ENCODE results near the gene TTLL11. TPM values are rescaled to one million over a fixed set of nuclear protein-coding genes. Genes with fewer than 3 reads are reported as not detected.

Gene TTLL11
- total and polyA plus RNA-seq, 2 experiments from 2014 or later = 4.7 to 6.7 TPM

DNA sequence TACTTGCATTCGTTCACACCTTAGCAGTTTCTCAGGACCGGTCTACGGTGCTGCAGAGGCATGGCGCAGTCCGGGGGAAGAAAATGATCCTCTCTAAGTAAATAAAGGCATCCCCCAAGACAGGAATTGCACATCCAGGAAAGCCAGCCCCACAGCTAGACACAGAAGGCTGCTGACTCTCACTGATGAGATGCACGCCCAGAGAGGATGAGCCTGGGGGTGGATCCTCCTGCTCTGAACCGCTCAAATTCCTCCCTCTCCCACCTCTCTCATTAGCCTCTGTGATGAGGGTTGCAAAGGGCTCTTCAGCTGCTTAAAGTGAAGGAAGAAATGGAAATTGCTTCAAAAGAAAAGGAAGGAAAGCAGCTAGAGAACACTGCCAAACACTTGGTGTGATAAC lies 132.4 kb downstream of the TTLL11 start:
- Histone ChIP-seq H3K4me3 (no peak overlapping the region), H3K27ac (no peak overlapping the region), H3K27me3 (no peaks in the 10 kb centered on the region), H3K9me3 (ENCODE audit: low read depth) (no peaks in the 10 kb centered on the region), H3K4me1 (ENCODE audit: low read depth) (no peaks in the 10 kb centered on the region), H3K36me3 (no peaks in the 10 kb centered on the region)
- TF ChIP-seq, protein P1, sequence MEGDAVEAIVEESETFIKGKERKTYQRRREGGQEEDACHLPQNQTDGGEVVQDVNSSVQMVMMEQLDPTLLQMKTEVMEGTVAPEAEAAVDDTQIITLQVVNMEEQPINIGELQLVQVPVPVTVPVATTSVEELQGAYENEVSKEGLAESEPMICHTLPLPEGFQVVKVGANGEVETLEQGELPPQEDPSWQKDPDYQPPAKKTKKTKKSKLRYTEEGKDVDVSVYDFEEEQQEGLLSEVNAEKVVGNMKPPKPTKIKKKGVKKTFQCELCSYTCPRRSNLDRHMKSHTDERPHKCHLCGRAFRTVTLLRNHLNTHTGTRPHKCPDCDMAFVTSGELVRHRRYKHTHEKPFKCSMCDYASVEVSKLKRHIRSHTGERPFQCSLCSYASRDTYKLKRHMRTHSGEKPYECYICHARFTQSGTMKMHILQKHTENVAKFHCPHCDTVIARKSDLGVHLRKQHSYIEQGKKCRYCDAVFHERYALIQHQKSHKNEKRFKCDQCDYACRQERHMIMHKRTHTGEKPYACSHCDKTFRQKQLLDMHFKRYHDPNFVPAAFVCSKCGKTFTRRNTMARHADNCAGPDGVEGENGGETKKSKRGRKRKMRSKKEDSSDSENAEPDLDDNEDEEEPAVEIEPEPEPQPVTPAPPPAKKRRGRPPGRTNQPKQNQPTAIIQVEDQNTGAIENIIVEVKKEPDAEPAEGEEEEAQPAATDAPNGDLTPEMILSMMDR (IDR thresholded peaks at IDR 0.05; ENCODE audit: low read depth, low read length) = no peak
- no peak for DNase-seq (ENCODE audit: low read depth in 1 of 2, low spot score in 1 of 2)

GRCh38 chr9:121958530-121958929 lies 134.6 kb downstream of the TTLL11 start:
- Histone ChIP-seq H3K27me3 (no peaks in the 10 kb centered on the region), H3K4me3 (no peak overlapping the region), H3K4me1 (ENCODE audit: low read depth) (no peaks in the 10 kb centered on the region), H3K9me3 (ENCODE audit: low read depth) (no peaks in the 10 kb centered on the region), H3K27ac (no peak overlapping the region), H3K36me3 (no peaks in the 10 kb centered on the region)
- no peak for DNase-seq (ENCODE audit: low read depth in 1 of 2, low spot score in 1 of 2)
- TF ChIP-seq, protein P1 (IDR thresholded peaks at IDR 0.05; ENCODE audit: low read depth, low read length) = no peak

GRCh38 chr9:121956808-121957207 lies 136.3 kb downstream of the TTLL11 start:
- H3K27ac ChIP-seq = no peak overlapping the region
- H3K36me3 ChIP-seq = no peaks in the 10 kb centered on the region
- TF ChIP-seq, protein P1 (IDR thresholded peaks at IDR 0.05; ENCODE audit: low read depth, low read length) = no peak
- H3K27me3 ChIP-seq = no peaks in the 10 kb centered on the region
- H3K4me3 ChIP-seq = no peak overlapping the region
- no peaks in the 10 kb centered on the region for H3K9me3 ChIP-seq (ENCODE audit: low read depth)
- no peak for DNase-seq (ENCODE audit: low read depth in 1 of 2, low spot score in 1 of 2)
- no peaks in the 10 kb centered on the region for H3K4me1 ChIP-seq (ENCODE audit: low read depth)

GRCh38 chr9:121955649-121956048 lies 137.5 kb downstream of the TTLL11 start:
- no peaks in the 10 kb centered on the region for H3K27me3 ChIP-seq
- no peaks in the 10 kb centered on the region for H3K4me1 ChIP-seq (ENCODE audit: low read depth)
- no peak for DNase-seq (ENCODE audit: low read depth in 1 of 2, low spot score in 1 of 2)
- TF ChIP-seq, protein P1 (IDR thresholded peaks at IDR 0.05; ENCODE audit: low read depth, low read length) = no peak
- H3K9me3 ChIP-seq (ENCODE audit: low read depth) = no peaks in the 10 kb centered on the region
- no peaks in the 10 kb centered on the region for H3K36me3 ChIP-seq
- no peak overlapping the region for H3K27ac ChIP-seq
- no peak overlapping the region for H3K4me3 ChIP-seq

- DNase-seq (ENCODE audit: low read depth in 1 of 2, low spot score in 1 of 2) = peak in 1 of 2 donors; percentile 95
These were observed 138.5 kb downstream of the TTLL11 start for GRCh38 chr9:121954477-121955140.

More at GRCh38 chr9:121954477-121955140, 138.5 kb downstream of the TTLL11 start:
- TF ChIP-seq, protein P1 (IDR thresholded peaks at IDR 0.05; ENCODE audit: low read depth, low read length) = no peak
- no peaks in the 10 kb centered on the region for H3K9me3 ChIP-seq (ENCODE audit: low read depth)
- H3K27ac ChIP-seq = no peak overlapping the region
- no peak overlapping the region for H3K4me3 ChIP-seq
- no peaks in the 10 kb centered on the region for H3K36me3 ChIP-seq
- no peaks in the 10 kb centered on the region for H3K27me3 ChIP-seq
- H3K4me1 ChIP-seq (ENCODE audit: low read depth) = no peaks in the 10 kb centered on the region

Measured in cardiac muscle cell (in vitro differentiated cells and primary cell).